Activated gamma-delta T cell treated with Interleukin-2 at 50 U/mL for 16 hours (primary cell): ENCODE data around the gene CASP8.
"Not testable (repeated sequence)": the region's sequence is repeated elsewhere in the genome, so short reads cannot be mapped to it uniquely, and the experiment has no call there.

Source experiments
- DNase-seq: peaks from one replicate; pipeline ENCODE4 v3.0.0-alpha.2; 2020

Gene CASP8

GRCh38 chr2:201260302-201260800, at the start of gene CASP8:
TSS of gene CASP8 (plus strand) at chr2:201260536. CDS start at chr2:201266487, 5,951 bp downstream.
- peak; percentile 71 for DNase-seq

DNA sequence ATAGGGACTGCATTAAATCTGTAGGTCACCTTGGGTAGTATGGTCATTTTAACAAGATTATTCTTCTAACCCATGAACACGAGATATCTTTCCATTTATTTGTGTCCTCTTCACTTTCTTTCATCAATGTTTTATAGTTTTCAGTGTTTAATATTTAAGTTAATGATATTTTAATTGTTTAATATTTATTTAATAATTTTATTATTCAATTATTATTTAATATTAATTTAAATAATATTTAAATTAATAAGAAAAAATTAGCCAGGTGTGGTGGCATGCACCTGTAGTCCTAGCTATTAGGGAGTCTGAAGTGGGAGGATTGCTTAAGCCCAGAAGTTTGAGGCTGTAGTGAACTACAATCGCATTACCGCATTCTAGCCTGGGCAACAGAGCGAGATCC, 44.4 kb upstream of the CASP8 start:
- DNase-seq, result no peak

DNA sequence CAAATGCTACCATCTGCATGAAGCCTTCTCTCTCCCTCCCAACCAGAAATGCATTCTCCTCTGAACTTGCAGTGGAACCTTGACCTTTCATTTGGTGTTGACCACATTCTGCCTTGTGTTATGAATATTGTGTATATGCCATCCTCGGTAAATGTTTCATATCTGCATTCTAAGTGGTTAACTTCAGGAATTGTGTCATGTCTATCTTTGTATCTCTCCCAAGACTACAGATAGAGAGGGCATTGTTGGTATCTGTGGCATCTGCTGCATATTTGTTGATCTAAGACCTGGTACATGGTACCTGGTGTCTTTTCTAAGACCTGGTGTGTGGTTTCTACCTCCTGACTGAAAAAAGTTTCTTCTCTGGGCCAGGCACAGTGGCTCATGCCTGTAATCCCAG, 43.4 kb upstream of the CASP8 start:
- no peak for DNase-seq

GRCh38 chr2:201218780-201219179, 41.6 kb upstream of the CASP8 start:
- DNase-seq, result no peak

DNA sequence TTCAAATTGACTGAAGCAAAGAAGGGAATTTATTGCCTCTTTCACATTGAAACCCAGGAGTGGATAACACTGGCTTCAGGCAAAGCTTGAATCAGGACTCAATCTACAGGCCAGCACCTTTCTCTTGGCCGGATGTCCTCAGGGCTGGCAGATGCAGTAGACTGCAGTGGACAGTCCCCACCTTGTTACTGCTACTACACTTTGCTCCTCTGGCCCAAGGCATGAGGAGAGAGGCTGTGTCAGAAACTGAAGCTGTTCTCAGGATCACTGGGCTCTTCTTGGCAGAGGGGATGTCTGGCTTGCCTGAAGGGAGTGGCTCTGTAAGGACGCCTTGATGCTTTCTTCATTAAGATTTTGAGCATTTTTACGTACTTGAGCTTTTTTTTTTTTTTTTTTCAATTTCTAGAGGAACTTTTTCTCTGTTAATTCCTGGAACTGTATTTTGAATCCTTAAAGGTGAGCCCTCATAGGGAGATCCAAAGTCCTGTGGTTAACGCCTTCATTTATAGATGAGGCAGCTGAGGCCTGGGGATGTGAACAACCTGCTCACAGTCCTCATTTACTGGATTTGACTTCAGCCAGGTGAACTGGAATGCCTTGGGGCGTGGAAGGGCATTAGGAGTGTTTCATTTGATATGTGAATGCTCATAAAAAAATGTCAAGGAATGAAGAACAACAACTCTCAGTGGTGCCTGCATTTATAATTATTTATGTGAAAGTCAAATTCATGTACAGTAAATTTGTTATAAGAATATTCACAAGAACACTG, 40.8 kb upstream of the CASP8 start:
- DNase-seq, result no peak

GRCh38 chr2:201220102-201220570, 40.2 kb upstream of the CASP8 start:
- DNase-seq, result no peak

- no peak for DNase-seq
Measured at GRCh38 chr2:201223089-201224073, 37.0 kb upstream of the CASP8 start.

DNA sequence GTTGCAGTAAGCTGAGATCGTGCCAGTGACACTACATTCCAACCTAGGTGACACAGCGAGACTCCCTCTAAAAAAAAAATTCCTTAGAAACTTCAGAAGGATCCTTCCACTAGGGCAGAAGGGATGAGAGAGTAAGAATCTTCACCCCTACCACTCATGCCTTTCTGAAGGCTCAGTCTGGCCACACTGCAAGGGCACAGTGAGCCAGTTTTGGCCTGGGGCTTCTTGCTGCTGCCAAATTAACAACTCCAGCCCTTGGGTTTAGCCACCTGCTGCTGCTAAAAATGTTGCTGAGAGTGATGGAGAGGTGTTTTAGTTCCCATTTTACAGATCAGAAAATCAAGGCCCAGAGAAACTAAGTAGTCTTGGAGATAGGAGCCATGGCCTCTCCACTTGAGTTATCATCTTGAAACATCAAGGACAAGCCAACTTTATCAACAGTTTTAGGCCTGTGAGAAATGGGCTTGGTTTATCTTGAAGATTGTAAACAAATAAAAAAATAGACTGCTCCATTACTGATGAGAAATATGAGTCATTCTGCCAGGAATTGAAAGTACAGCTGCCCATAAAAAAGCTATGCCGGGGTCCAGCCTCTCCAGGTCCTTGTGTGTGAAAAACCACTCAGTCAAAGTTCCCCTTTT, 31.9 kb upstream of the CASP8 start:
- no peak for DNase-seq

GRCh38 chr2:201228912-201229290, 31.4 kb upstream of the CASP8 start:
- DNase-seq, result no peak

GRCh38 chr2:201231781-201232466, 28.4 kb upstream of the CASP8 start:
- DNase-seq, result peak; percentile 90

GRCh38 chr2:201232467-201232815, 27.9 kb upstream of the CASP8 start:
- no peak for DNase-seq

DNA sequence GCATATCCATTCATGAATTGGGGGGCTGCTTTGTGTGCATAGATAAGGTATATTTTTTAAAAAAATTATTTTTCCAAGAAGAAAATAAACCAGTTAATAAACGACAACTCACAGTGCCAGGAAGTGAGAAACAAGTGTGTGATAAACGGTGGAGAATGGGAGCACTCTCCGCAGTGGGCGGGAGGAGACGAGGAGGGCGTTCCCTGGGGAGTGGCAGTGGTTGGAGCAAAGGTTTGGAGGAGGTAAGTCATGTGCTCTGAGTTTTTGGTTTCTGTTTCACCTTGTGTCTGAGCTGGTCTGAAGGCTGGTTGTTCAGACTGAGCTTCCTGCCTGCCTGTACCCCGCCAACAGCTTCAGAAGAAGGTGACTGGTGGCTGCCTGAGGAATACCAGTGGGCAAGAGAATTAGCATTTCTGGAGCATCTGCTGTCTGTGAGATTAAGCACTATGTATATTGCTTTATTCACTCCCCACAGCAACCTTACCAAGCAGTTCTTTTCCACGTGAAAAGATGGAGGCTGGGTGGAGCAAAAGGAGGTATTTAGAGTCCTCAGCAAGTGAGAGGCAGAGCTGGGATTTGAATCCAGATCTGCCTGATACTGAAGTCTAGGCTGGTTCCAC, 27.0 kb upstream of the CASP8 start:
- DNase-seq, result peak; percentile 76

- DNase-seq, result no peak
Measured at GRCh38 chr2:201233812-201234662, 26.3 kb upstream of the CASP8 start.

DNA sequence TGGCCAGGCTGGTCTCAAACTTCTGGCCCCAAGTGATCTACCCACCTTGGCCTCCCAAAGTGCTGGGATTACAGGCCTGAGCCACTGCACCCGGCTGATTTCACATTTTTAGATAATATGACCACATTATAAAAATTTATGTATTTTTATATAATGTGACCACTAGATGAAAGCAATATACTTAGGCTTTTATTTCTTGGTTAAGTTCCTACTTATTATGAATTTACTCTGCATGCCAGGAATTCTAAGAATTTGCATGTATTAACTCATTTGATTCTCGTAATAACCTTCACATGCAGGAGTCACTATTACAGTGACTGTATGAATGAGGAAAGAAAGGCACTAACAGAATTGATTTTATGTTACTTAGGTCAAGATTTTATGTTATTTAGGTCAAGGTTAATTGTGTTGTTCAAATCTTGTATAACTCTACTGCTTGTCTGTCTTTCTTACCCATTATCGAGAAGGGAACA, 25.6 kb upstream of the CASP8 start:
- DNase-seq, result no peak

DNA sequence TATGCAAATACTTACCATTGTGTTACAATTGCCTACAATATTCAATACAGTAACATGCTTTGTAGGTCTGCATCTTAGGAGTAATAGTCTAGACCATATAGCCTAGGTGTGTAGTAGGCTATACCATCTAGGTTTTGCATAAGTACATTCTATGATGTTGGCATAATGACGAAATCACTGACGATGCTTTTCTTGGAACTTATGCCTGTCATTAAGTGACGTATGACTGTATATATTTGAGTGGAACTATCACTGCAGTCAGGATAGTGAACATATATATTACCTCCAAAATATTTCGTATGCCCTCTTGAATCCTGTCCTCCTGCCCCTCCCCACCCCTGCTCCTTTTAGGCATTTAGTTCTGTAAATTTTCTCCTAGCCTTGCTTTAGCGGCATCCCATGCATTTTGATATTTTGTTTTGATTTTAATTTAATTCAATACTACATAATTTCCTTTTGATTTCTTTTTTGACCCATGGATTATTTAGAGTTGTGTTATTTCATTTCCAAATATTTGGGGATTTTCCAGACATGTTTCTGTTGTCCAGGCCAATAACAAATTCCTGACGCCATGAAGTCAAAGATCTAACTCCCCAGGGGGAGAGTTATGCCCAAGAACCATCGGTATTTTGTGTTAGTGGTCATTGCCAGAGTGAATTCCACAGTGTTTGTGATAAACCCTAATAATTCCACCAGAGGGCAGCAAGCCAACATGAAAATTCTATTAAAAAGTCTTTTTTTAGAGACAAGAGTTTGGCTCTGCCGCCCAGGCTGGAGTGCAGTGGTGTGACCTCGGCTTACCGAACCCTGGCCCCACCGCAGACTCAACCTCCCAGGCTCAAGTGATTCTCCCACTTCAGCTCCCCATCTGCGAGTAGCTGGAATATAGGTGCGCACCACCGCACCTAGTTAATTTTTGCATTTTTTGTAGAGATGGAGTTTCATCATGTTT, 24.2 kb upstream of the CASP8 start:
- peak; percentile 60 for DNase-seq

DNA sequence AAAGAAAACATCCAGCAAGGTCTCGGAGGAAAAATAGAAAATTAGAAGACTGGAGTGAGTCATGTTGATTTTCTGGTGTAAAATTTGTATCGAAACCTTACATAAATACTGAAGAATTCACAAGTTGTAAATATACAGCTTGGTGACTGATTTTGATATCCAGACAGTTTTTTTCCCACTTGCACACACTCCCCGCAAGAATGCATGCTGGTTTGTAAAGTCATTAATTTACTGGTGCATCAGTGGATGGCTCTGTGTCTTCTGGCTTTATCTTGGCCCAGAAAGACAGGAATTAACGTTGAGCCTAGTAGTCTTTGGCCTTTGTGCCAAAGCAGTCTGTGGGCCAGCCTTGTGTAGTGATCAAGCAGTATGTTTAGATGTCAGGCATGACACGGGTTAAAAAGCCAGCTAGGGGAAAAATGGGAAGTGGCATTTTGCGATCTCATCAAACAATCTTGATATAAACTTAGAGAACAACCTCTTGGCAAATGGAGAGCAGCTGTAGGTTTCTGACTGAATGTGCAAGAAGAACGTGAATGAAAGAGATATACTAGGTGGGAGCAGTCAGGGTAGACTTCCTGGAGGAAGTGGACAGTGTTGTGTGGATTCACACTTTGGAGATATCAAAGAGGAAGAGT, 22.7 kb upstream of the CASP8 start:
- no peak for DNase-seq

GRCh38 chr2:201239167-201239935, 21.0 kb upstream of the CASP8 start:
- DNase-seq, result not testable (repeated sequence)

DNA sequence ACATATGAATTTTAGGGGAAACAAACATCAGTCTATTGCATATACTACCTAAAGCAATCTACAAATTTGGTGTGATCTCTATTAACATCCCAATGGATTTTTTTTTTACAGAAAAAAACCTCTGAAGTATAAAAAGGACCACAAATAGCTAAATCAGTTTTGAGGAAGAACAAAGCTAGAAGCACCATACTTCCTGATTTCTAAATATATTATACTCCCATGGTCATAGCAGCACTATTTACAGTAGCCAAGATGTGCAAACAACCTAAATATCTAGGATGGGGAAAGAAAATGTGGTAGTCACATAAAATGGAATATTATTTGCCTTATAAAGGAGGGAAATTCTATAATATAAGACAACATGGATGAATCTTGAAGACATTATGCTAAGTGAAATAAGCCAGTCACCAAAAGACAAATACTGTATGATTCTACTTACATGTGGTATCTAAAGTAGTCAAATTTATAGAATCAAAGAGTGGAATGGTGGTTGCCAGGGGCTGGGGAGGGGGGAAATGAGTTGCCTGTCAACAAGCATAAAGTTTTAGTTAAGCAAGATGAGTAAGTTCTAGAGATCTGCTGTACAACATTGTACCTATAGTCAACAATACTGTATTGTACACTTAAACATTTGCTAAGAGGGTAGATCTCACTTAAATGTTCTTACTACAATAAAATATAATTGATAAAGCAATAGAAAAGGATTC, 17.6 kb upstream of the CASP8 start:
- DNase-seq, result no peak
